GM06990 (cell line): ENCODE results near the gene UNC13B.
A peak's percentile ranks its signal among the peaks of the same experiment; 100 is the strongest.

Experiments used
- DNase-seq: peaks from one replicate; pipeline ENCODE4 v3.0.0-alpha.2; 2011; ENCODE audit not compliant: insufficient read length; ENCODE audit errors: extremely low read depth
- H3K27me3 ChIP-seq: replicated peaks from 2 replicates; pipeline ENCODE4 v1.6.0; 2011; ENCODE audit warnings: low read length; ENCODE audit not compliant: control insufficient read depth, insufficient read depth
- H3K36me3 ChIP-seq: 2 replicates; pipeline ENCODE4 v1.5.1; 2011; ENCODE audit warnings: low read length; ENCODE audit not compliant: control insufficient read depth, insufficient read depth
- H3K4me3 ChIP-seq: replicated peaks from 2 replicates; pipeline ENCODE4 v1.5.1; 2011; ENCODE audit warnings: low read depth, mild to moderate bottlenecking, control low read depth, low read length
- CTCF ChIP-seq: IDR thresholded peaks from 2 replicates; pipeline ENCODE4 v1.5.1; 2011; ENCODE audit warnings: low read length, control low read depth, mild to moderate bottlenecking, inconsistent platforms; ENCODE audit not compliant: insufficient read depth, poor library complexity, severe bottlenecking

The UNC13B gene

GRCh38 chr9:35311891-35312639 lies 150.3 kb downstream of the UNC13B start:
- no peak for TF ChIP-seq CTCF
- H3K36me3 ChIP-seq: no peaks in the 10 kb centered on the region
- no peaks in the 10 kb centered on the region for H3K27me3 ChIP-seq
- DNase-seq: no peak
- H3K4me3 ChIP-seq: no peak overlapping the region

DNA sequence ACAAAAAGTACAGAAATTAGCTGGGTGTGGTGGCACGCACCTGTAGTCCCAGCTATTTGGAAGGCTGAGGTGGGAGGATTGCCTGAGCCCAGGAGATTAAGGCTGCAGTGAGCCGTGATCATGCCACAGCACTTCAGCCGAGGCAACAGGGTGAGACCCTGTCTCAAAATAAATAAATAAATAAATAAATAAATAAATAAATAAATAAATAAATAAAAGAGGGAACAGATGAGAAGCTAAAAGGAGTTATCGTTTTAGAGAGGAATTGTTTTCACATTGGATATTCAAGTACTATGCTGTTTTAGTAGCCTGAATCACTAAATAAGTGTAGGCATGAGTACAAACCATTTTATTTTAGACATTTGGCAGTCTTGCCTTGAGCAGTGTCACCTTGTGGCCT lies 151.7 kb downstream of the UNC13B start:
- no peak for DNase-seq
- H3K4me3 ChIP-seq: no peak overlapping the region
- no peak for TF ChIP-seq CTCF
- no peaks in the 10 kb centered on the region for H3K27me3 ChIP-seq
- no peaks in the 10 kb centered on the region for H3K36me3 ChIP-seq

GRCh38 chr9:35313916-35314315 lies 152.1 kb downstream of the UNC13B start:
- no peak for TF ChIP-seq CTCF
- no peak for DNase-seq
- no peaks in the 10 kb centered on the region for H3K27me3 ChIP-seq
- no peak overlapping the region for H3K4me3 ChIP-seq
- H3K36me3 ChIP-seq: no peaks in the 10 kb centered on the region

DNA sequence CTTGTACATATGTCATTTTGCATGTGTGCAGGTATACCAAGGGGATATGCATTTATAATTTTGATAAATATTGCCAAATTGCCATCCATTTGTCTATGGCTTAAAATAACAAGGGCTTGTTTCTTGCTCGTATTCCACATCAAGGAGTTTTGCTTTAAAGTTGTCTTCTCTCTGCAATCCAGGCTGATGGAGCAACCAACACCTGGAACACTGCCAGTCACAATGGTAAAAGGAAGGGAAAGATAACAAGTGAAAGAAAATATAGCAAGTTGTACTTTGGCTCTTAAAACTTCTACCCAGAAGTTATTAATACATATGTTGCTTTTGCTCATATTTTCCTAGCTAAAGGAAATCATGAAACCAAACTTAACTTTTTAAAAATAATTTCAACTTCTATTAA lies 156.9 kb downstream of the UNC13B start:
- Histone ChIP-seq H3K4me3 (no peak overlapping the region), H3K36me3 (no peaks in the 10 kb centered on the region), H3K27me3 (no peaks in the 10 kb centered on the region)
- DNase-seq: no peak
- TF ChIP-seq CTCF: no peak

- peak; percentile 1 for DNase-seq
- TF ChIP-seq CTCF: no peak
- H3K4me3 ChIP-seq: no peak overlapping the region
- no peaks in the 10 kb centered on the region for H3K27me3 ChIP-seq
- H3K36me3 ChIP-seq: no peaks in the 10 kb centered on the region
These were observed 160.5 kb downstream of the UNC13B start for GRCh38 chr9:35322075-35322885.
